Measurements from ENCODE around the gene ILDR2. TPM values are rescaled to one million over a fixed set of nuclear protein-coding genes. Genes with fewer than 3 reads are reported as not detected.

The ILDR2 gene
- total RNA-seq, 1 experiment from 2014 or later, result not detected

DNA sequence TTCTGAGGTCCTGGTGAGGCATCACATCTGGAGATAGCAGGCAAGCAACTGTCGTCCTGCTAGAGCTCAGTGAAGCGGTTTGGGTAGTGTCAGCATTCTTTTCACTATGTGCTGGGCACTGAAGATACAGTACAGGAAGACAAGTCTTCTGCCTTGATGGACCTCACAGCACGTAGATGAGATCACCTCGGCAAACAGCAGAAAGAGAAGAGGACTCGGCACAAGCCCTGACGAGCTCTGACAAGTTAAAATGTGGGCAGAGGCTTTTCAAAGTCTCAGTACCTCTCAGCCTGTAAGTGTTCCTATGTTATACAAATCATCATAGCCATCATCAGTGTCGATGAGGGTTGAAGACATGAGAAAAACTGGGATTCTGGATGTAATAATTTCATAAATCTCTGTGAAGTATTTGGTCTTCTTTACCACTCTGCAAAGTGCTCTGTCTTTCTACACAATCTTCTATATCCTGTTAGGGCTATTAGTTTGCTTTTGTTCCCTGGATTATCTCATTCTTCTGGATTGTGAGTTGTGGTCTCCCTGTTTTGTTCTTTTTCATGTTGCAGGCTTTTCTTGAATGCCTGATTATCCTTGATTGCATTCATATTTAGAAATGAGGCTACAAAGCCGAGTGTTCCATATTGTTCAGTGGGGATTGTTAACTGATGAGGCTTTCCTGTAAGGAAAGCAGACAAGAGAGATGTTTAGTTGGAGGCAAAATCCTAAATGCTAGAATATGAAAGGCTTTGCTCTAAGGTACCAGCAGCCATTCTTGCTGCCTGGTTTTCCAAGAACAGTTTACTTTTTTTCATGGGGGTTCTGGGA, 38.0 kb upstream of the ILDR2 start:
- Histone ChIP-seq H3K36me3 (ENCODE audit: insufficient read depth, low read length, poor library complexity, severe bottlenecking) (no peaks in the 10 kb centered on the region), H3K4me1 (ENCODE audit: insufficient read depth, low read length, poor library complexity, severe bottlenecking) (no peaks in the 10 kb centered on the region), H3K9me3 (ENCODE audit: low read depth, low read length, poor library complexity, severe bottlenecking) (no peaks in the 10 kb centered on the region), H3K27ac (ENCODE audit: low read depth, low read length, poor library complexity, severe bottlenecking) (no peak overlapping the region), H3K27me3 (replicated peaks; ENCODE audit: insufficient read depth, low read depth, low read length, poor library complexity) (peaks cover 56% of the 10 kb centered on the region), H3K4me3 (ENCODE audit: low read depth, low read length, poor library complexity, severe bottlenecking) (no peak overlapping the region)
- DNase-seq (ENCODE audit: low spot score), result no peak
- ChIA-PET POLR2A (ENCODE audit: low non-redundant PET) (no interaction called here), CTCF (no interaction called here)
- intact Hi-C loops (cut with micrococcal nuclease; ENCODE audit: unreplicated experiment), result no loop called here
- no peak for TF ChIP-seq EZH2 (IDR thresholded peaks at IDR 0.05; ENCODE audit: borderline replicate concordance, low read depth, low read length, poor library complexity, severe bottlenecking)
- no peak for TF ChIP-seq CTCF (conservative IDR thresholded peaks at IDR 0.05; ENCODE audit: low read depth, low read length)
- BruUV-seq (replicated peaks), result no TSS peak

DNA sequence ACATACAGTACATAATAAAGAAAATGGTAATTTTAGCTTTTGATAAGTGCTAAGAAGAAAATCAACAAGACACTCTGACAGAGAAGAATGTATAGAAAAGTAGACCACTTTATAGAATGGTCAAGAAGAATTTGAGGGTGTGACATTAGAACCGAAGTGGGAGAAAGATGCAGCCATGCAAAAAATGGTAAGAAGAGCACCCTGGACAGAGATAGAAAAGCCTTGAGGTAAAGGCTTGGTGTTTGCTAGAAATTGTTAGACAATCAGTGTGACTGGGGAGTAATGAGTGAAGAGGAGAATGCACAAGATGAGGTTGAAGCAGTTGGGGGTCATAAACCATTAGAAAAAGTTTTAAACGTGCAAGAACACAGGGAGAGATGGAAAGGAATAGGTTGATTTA, 37.2 kb upstream of the ILDR2 start:
- CTCF ChIA-PET, result no interaction called here
- POLR2A ChIA-PET (ENCODE audit: low non-redundant PET), result no interaction called here
- no peak overlapping the region for H3K4me3 ChIP-seq (ENCODE audit: low read depth, low read length, poor library complexity, severe bottlenecking)
- DNase-seq (ENCODE audit: low spot score), result no peak
- TF ChIP-seq CTCF (conservative IDR thresholded peaks at IDR 0.05; ENCODE audit: low read depth, low read length), result no peak
- TF ChIP-seq EZH2 (IDR thresholded peaks at IDR 0.05; ENCODE audit: borderline replicate concordance, low read depth, low read length, poor library complexity, severe bottlenecking), result no peak
- H3K27me3 ChIP-seq (replicated peaks; ENCODE audit: insufficient read depth, low read depth, low read length, poor library complexity), result peaks cover 64% of the 10 kb centered on the region
- no peaks in the 10 kb centered on the region for H3K4me1 ChIP-seq (ENCODE audit: insufficient read depth, low read length, poor library complexity, severe bottlenecking)
- intact Hi-C loops (cut with micrococcal nuclease; ENCODE audit: unreplicated experiment), result no loop called here
- no TSS peak for BruUV-seq (replicated peaks)
- no peaks in the 10 kb centered on the region for H3K36me3 ChIP-seq (ENCODE audit: insufficient read depth, low read length, poor library complexity, severe bottlenecking)
- H3K9me3 ChIP-seq (ENCODE audit: low read depth, low read length, poor library complexity, severe bottlenecking), result no peaks in the 10 kb centered on the region
- no peak overlapping the region for H3K27ac ChIP-seq (ENCODE audit: low read depth, low read length, poor library complexity, severe bottlenecking)

DNA sequence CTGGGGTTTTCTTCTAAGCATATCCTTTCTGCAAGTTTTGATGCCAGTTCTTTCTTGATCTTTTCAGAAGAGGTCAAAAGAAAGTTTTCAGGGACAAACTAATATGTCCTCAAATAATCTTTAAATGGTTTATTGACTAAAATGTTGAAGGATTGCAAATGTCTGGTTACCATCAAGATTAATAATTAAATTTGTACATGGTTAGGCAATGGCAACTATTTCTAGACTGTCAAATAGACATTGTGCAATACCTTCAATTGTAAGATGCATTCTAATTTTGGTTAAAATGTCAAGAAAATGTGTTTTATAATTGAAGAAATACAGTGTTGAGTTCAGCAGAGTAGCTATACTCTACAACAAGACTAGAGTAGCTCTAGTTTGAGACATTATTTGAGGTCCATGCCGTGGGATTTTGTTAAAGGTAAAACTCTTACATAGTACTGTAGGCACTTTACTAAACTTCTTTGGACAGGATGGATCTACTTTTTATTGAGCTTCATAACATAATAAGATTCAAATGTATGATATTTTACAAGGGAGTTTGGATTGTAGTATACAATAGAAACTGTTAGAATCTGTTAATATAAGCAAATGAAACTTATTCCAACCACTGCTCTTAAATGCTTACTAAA, 36.3 kb upstream of the ILDR2 start:
- Histone ChIP-seq H3K27me3 (replicated peaks; ENCODE audit: insufficient read depth, low read depth, low read length, poor library complexity) (peaks cover 71% of the 10 kb centered on the region), H3K4me1 (ENCODE audit: insufficient read depth, low read length, poor library complexity, severe bottlenecking) (no peaks in the 10 kb centered on the region), H3K4me3 (ENCODE audit: low read depth, low read length, poor library complexity, severe bottlenecking) (no peak overlapping the region), H3K36me3 (ENCODE audit: insufficient read depth, low read length, poor library complexity, severe bottlenecking) (no peaks in the 10 kb centered on the region), H3K9me3 (ENCODE audit: low read depth, low read length, poor library complexity, severe bottlenecking) (no peaks in the 10 kb centered on the region), H3K27ac (ENCODE audit: low read depth, low read length, poor library complexity, severe bottlenecking) (no peak overlapping the region)
- intact Hi-C loops (cut with micrococcal nuclease; ENCODE audit: unreplicated experiment), result no loop called here
- BruUV-seq (replicated peaks), result no TSS peak
- CTCF ChIA-PET, result no interaction called here
- DNase-seq (ENCODE audit: low spot score), result no peak
- POLR2A ChIA-PET (ENCODE audit: low non-redundant PET), result no interaction called here
- TF ChIP-seq EZH2 (IDR thresholded peaks at IDR 0.05; ENCODE audit: borderline replicate concordance, low read depth, low read length, poor library complexity, severe bottlenecking) (no peak), CTCF (conservative IDR thresholded peaks at IDR 0.05; ENCODE audit: low read depth, low read length) (no peak)

All from A673 (cell line).